Stimulated activated naive CD4-positive, alpha-beta T cell treated with Interleukin-2 at 50 U/mL for 16 hours (primary cell): ENCODE data around the gene POU2AF2.
"Not testable (repeated sequence)": the region's sequence is repeated elsewhere in the genome, so short reads cannot be mapped to it uniquely, and the experiment has no call there.

Source experiments
- DNase-seq: peaks from one replicate; lab custom pipeline; 2025; lab: John Stamatoyannopoulos, UW

Gene POU2AF2

DNA sequence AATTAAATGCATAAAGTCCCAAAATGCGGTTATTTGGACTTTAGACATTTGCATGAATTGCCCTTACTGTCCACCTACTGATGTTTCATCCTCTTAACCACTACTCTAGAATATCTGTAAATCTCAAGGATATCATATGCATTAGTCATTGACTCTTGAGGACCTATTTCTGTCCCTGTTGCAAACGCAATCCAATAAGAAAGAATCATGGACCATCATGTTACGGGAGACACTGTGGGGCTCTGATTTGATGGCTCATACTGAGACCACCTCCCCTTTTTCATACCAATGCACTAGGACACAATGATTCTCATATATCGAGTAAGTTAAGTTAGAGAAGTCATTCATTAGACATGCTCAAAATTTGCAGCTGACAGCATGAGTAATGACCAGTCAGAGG, 14.4 kb downstream of the POU2AF2 start:
- DNase-seq = no peak

DNA sequence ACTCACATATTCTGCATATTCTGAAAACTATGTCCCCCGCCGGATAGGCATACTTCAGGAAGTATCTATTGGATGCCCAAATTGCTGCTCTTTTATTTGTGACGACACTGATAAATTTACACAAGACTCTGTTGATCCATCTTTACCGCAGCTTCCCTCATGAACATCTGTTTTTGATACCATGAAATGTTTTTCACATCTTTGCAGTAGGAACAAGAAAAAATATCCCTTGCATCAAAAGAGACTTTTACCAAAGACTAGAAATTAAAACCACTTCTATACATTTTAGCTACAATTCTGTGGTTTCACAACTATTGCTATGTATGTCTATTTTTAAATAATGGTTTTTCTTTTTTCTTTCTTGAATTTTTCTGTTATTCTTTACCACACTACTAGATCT, 15.3 kb downstream of the POU2AF2 start:
- DNase-seq = no peak

DNA sequence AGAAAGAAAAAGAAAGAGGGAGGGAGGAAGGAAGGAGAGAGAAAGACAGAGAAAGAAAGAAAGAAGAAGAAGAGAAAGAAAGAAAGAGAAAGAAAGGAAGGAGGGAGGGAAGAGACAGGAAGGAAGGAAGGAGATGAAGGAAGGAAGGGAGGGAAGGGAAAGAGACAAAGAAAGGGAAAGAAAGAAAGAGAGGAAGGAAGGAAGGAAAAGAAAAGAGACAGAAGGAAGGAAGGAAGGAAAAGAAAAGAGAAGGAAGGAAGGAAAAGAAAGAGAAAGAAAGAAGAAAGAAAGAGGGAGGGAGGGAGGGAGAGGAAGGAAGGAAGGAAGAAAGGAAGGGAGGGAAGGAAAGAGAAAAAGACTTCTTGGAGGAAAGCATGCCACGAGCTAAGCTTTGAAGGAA, 19.1 kb downstream of the POU2AF2 start:
- DNase-seq = no peak

DNA sequence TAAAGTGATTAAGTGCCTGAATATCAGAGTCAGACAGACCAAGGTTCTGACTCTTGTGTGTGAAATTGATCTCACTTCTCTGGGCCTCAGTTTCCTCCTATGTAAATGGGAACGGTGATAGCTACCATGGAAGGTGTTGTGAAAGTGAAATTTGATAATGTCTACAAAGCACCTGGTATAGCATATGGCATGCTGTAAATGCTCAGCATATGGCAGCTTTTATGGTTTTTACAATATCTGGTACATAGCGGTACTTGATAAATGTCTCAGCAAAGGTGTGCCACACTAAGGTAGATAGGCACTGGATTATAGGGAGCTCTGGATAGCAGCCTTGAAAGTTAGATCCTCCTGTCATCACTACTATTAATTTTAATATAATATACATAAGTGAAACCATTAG, 19.9 kb downstream of the POU2AF2 start:
- no peak for DNase-seq

DNA sequence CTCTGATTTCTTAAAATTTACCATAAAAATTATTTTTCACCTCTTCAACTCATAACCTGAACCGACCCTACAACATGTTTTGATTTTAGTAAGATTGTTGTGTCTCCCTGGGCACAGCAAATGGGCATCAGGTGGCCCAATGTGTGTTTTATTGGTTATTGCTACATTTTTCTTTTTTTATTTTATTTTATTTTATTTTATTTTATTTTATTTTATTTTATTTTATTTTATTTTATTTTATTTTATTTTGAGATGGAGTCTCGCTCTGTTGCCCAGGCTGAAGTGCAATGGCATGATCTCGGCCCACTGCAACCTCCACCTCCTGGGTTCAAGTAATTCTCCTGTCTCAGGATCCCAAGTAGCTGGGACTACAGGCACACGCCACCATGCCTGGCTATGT, 22.8 kb downstream of the POU2AF2 start:
- DNase-seq = not testable (repeated sequence)

DNA sequence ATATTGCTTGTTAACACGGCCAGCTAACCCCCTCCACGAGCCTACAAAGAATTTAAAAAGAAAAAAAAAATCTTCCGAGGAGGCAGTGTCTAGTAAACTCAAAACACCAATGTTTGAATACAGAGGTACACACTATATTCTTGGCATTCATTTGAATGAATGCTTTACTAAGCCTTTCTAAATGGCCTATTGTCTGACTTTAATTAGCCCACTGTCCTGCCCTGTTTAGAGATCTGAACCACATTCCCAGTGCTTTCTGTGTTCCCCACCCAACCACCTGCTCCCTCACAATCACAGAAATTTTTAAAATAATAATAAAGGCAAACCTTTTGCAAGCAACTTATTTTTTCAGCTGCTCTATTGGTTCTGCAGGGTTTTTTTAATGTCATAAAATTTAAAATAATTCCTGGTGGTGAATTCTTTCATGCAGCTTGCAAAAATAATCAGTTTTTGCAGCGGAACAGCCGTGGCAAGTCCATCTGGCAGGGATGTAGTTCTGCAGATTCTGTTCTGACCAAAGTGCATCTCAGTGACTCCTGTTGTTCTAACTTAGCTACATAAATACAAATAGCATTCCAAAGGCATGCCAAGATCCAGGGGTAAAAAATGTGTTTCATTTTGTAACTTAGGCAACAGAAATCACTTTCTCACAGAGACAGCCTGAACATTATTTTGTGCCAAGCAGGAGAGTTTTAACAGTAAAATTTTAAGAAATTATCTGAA, 23.8 kb downstream of the POU2AF2 start:
- no peak for DNase-seq

DNA sequence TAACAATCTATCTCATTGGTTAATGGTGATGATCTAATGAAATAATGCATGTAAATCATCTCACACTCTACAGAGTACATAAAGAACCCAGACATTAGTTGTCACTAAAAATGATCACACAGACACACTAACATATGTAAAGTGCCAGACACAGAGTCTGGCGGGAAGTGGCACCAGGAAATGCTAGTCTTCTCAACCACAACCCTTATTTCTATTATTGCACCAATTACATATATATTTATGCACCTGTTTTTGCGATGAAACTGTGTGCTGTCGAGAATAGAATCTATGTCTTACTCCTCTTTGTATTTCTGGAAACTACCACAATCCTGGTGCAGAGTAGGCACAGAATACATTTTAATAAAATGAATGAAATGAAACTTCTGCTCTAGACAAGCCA, 26.9 kb downstream of the POU2AF2 start:
- DNase-seq = no peak

DNA sequence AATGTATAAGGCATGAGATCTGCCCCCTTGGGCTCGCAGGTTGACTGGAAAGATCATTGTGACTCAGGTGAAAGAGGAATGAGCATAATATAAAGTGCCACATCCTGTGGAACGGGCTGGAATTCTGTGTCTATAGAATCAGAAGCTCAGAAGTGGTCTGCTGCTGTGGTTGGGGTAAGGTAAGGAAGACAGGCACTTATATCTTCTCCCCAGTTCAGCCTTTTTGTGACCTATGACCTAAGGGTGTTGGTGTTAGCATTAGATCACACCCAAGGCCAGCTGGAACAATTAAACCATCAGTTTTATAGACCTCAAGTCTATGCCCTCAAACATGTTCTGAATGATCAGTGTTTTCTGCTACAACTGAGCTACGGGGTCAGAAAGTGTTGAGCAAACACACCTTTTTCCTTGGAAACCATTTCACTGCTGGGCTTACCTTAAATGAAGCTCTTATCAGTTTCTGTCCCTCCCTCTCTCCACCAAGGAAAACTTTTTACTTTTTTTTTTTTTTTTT, 37.1 kb downstream of the POU2AF2 start:
- no peak for DNase-seq

DNA sequence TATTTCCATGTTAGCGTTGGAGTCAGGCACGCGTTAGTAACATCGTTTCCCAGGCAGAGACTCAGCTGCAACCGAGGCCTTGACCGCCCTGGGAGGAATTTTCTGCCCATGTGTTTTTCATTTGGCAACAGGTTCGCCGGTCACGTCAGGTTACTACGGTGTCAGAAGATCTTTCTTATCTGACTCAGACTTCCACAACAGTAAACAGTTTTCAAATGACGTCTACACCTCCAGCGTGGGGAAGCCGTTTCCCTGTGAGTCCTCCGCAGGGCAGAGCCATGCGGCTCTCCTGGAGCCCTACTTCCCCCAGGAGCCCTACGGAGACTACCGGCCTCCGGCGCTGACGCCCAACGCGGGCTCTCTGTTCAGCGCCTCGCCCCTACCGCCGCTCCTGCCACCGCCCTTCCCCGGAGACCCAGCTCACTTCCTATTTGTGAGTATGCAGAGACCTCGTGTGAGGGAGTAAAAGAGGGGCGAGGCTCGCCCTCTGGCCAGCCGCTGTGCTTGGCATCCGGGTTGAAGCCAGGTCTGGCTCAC, 38.5 kb downstream of the POU2AF2 start:
- no peak for DNase-seq

DNA sequence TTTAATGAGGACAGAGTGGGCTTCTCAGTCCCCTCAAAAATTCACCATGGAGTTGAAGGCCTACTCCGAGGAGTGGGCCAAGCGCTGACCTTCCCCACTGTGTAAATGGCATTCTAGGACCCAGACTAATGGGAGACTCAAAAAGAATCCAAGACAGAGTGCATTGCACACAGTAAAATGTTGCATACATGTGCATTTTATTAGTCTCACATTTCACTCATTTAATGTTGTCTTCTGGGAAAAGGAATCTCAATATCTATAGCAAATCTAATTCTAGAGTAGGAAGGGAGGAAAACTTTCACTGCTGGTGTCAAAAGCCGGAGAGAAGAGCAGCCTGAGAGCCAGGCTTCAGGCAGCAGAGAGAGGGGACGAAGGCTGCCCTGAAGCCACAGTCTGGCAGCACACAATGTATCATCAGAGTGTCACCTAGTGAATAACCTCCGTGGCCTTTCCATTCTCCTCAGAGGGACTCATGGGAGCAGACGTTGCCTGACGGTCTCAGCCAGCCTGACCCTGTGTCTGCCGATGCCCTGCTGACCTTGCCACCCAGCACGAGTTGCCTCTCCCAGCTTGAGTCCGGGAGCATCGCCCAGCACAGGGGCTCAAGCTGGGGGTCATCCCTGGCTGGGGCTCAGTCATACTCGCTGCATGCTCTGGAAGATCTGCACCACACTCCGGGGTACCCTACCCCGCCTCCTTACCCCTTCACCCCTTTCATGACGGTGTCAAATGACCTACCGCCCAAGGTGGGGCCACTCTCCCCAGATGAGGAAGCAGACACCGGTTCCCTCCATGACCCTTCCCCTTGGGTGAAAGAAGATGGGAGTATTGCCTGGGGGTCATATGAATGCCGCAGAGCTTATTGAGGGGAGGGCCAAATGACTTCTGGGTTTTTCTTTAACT, 39.9 kb downstream of the POU2AF2 start:
- no peak for DNase-seq

DNA sequence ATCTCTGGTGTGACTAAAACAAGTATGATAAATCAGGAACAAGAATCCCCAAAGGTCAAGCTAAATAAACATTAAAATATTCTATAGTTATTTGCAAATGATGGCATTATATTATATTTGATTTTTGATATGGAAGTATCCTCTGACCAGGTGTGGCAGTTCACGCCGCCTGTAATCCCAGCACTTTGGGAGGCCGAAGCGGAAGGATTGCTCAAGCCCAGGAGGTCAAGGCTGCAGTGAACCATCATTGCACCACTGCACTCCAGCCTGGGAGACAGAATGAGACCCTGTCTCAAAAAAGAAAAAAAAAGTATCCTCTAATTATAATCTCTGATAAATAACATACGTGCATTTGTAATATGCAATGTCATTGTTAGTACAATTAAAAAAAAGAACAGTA, 46.2 kb downstream of the POU2AF2 start:
- no peak for DNase-seq

DNA sequence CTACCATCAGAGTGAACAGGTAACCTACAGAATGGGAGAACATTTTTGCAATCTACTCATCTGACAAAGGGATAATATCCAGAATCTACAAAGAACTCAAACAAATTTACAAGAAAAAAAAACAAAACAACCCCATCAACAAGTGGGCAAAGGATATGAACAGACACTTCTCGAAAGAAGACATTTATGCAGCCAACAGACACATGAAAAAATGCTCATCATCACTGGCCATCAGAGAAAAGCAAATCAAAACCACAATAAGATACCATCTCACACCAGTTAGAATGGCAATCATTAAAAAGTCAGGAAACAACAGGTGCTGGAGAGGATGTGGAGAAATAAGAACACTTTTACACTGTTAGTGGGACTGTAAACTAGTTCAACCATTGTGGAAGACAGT, 46.9 kb downstream of the POU2AF2 start:
- DNase-seq = not testable (repeated sequence)

DNA sequence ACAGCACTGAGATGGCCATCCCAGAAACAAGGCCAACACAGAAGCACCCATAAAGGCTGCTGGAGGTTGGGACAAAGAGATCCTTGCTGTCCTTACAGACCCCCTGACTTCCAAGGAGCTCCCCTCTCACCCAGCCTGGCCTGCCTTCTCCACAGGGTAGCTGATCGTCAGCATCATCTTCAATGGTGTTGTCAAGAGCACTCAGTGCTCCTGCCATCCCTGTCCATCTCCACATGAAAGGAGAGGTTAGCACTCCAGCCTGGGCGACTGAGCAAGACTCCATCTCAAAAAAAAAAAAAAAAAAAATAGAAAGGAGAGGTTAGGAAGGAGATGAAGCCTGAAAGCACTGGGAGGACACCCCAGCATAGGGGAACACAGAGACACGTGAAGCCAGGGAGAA, 50.7 kb downstream of the POU2AF2 start:
- DNase-seq = no peak

DNA sequence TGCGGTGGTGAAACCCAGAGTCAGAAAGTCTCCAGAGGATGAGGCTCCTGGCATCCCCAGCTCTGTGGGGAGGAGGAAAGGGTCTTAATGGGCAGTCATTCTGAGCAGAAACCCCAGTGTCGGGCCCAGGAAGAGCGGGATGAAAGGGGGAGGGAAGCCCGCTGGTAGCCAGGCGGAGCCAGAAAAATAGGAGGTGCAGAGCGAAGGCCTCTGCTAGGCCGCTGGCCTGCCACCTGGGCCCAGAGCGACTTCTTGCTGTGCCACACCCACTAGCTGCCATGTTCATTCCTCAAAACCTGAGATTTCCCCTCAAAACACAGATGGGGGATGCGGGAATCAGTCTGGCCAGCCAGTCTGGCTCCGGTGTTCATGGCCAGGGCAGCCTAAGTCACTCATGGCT, 52.2 kb downstream of the POU2AF2 start:
- DNase-seq = no peak

DNA sequence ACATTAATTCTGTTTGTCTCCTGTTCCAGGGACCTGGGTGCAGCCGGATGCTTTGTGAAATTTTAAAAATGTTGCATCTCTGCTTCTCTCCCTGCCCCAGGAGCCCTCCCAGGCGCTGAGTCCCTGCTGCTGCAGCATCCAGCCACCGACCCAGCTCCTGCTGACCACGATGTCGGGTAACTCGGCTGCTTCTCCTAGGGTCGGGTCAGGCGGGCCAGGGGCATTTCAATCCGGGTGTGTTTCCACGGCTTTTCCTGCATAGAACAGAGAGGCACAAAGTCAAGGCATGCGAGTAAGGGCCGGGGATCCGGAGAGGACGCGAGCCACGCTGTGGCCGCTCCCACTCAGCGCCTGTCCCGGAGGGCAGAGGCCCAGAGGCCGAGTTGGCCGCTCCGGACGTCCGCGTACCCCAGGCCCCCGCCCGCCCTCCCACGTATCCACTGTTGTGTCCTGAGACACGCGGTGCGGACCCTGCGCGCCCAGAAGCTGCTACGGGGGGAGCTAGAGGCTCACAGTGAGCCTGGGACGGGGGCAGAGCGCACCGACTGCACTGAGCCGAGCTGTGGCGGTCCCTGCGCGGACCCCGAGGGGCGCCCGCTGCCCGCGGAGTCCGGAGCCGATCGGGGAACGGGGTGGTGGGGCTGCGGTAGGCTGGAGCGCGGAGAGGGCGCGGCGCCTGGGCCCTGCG, 53.0 kb downstream of the POU2AF2 start, which contains the start of gene POU2AF3:
Gene POU2AF3, plus strand, starts transcription at position 134 of the 688 bp plus-strand sequence. Its CDS starts 36 bp downstream, at position 170.
- DNase-seq = no peak

DNA sequence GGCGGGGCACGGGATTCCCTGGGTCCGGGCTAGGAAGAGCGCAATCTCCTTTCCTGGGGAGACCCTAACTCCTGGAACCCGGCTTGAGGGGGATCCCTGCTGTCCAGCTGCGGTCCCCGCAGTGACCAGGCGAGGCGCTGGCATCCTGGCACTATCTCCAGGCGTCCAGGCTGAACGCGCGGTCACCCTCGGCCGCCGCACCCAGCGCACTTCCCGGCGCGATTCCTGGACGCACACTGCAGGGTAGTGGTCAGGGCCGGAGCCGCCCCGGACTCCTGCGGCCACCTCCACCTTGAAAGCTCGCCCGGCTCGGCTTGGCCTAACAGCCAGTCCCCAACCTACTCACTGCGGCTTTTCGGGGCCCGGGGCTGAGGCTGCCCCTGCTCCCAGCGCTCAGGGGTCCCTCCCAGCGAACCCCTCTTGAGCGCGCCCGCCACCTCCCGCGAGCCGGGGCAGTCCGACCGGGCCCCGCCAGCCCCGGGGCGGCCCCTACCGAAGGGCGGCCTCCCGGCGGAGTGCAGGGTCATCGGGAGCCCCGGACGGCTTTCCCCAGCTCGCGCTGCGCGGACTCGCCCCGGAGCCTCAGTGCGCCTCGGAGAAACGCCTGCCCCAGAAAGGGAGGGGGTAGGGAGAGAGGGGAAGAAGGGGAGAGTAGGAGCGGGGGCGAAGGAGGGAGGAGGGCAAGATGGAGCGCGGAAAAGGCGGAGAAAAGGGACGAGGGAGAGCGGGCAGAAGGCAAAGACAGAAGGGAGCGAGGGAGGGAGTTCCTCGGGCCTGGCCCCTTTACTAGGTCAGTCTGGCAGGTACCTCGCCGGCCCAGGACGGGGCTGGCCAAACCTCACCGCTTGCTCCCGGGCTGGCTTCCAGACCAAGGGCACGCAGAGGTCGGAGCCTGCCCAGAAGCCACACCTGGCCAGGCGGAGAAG, 53.8 kb downstream of the POU2AF2 start:
- DNase-seq = no peak

DNA sequence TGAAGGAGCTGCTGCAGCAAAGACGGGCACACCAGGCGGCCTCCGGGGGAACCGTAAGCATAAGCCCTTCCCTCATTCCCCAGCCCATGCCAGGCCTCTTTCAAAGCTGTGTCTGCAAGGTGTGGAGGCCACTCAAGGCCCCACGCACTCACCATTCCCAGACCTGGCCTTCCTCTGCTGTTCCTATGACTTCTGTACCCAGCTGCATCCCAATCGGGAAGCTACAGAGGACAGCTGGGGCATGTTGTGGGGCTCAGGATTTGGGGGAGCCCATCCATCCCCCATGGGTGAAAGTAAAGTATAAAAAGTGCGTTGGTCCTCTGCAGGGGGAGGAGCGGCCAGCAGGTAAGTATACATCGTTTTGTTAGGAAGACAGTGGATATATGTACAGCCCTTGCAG, 55.0 kb downstream of the POU2AF2 start:
- no peak for DNase-seq

DNA sequence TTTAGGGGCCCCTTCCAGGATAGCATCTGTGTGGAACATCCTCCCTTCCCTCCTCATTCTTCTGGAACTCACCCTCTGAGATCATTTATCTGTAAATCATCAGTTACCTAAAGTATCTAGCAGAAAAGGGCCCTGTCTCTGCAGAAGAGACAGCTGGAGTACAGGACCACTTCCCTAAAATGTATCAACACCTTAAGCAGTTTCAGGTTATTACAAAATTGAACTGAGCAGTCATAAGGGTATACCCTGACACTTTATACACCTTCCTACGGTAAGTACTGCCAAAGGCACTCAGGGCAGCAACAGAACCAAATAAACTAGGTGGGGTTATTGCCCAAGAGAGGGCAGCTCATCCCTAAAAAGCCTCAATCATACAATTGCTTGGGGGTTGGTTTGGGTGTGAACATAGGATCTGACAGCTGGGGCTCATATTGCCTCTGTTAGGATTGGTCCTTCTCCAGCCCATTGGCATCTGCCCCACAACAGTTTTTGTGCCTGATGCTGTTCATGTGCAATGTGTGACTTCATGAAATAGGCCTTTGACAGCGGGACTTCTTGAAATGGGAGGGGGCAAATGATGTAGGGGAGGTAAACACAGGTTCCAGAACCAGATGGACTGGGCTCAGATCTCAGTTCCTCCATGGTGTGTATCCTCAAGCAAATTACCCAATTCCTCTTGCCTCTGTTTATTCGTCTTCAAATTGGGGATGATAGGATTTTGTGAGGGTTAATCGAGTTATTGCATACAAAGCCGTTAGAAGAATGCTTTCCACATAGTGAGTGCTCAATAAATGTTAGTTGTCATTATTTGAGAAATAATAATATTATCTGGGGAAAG, 55.7 kb downstream of the POU2AF2 start:
- DNase-seq = no peak

DNA sequence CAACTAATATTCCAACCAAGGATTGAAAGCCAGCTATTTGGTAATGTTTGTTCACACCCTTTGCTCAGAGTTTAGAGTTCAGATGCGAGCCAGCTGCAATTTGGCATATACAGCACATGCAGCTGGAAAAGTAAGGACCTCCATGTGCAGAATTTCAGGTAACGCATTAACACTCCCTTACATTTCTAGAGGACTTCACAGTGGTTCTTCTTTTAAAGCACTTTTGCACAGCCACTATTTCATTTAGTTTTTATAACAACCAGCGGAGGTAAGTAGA, 56.3 kb downstream of the POU2AF2 start:
- DNase-seq = no peak

DNA sequence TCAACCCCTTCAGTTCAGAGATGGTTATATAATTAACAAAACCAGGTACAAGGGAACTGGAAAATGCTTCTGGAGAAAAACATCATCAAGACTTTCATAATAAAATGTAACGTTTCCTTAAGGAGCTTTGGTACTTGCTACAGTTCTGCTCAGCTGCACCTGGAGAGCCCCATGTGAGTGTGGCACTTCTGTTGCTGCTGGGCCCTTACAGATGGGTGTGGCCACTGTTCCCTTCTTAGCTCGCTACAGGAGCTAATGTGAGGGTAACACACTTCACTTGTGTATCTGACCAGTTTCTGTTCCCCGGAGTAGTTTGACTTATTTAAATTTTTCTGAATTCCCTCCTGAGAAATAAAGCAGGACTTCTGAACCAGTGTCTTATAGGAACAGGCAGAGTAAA, 56.8 kb downstream of the POU2AF2 start:
- DNase-seq = no peak
